ENCODE results near the gene MICAL3.

Gene MICAL3

DNA sequence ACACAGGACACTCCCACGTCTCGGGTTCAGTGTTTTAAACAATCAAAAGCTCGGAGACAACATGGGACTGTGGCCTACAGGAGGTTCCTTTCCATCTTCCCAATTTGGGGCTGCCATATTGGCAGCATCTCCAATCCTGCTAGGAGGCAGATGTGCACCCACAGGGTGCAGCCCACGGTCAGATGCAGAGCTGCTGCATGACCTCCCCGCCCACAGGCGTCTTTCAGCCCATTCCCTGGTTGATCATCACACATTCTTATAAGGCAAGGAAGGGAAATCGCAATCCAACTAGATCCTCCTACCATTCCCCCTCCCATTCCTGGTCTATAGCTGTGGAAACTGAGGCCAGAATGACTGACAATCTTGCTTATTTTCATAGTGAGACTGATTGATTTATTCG is 121.4 kb downstream of the MICAL3 start:
- no peak overlapping the region for H3K4me3 ChIP-seq (replicated peaks; ENCODE audit: low read depth, low read length)
- no peak for DNase-seq (ENCODE audit: low read depth)
- no peak for TF ChIP-seq CTCF (IDR thresholded peaks at IDR 0.05; ENCODE audit: low read length, missing control alignments)

- no peak for DNase-seq (ENCODE audit: low read depth)
- no peak overlapping the region for H3K4me3 ChIP-seq (replicated peaks; ENCODE audit: low read depth, low read length)
- TF ChIP-seq CTCF (IDR thresholded peaks at IDR 0.05; ENCODE audit: low read length, missing control alignments): no peak
Measured at GRCh38 chr22:17898375-17898774, 126.0 kb downstream of the MICAL3 start.

GRCh38 chr22:17897858-17898257 is 126.5 kb downstream of the MICAL3 start:
- no peak overlapping the region for H3K4me3 ChIP-seq (replicated peaks; ENCODE audit: low read depth, low read length)
- DNase-seq (ENCODE audit: low read depth): no peak
- TF ChIP-seq CTCF (IDR thresholded peaks at IDR 0.05; ENCODE audit: low read length, missing control alignments): no peak

DNA sequence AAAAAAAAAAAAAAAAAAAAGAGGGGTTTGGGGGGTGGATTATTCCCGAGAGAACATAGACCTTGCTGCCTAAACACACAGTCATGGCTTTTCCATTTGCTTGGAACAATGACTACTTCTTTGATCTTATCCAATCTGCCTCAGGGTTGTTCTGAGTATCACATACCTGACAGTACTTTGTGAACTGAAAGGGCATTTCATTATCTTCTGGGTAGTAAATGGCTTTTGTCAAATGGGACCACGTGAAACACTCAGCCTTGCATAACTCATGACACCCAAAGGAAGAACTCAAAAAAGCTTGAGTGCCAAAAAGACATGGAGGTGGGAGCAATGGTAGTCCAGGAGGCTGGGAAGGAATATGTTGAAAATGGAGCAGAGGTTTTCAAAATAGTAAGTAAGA is 126.9 kb downstream of the MICAL3 start:
- no peak for TF ChIP-seq CTCF (IDR thresholded peaks at IDR 0.05; ENCODE audit: low read length, missing control alignments)
- H3K4me3 ChIP-seq (replicated peaks; ENCODE audit: low read depth, low read length): no peak overlapping the region
- DNase-seq (ENCODE audit: low read depth): no peak

GRCh38 chr22:17896586-17896985 is 127.8 kb downstream of the MICAL3 start:
- no peak overlapping the region for H3K4me3 ChIP-seq (replicated peaks; ENCODE audit: low read depth, low read length)
- peak; percentile 26 for DNase-seq (ENCODE audit: low read depth)
- peak; percentile 49 for TF ChIP-seq CTCF (IDR thresholded peaks at IDR 0.05; ENCODE audit: low read length, missing control alignments)

- TF ChIP-seq CTCF (IDR thresholded peaks at IDR 0.05; ENCODE audit: low read length, missing control alignments): no peak
- H3K4me3 ChIP-seq (replicated peaks; ENCODE audit: low read depth, low read length): no peak overlapping the region
- no peak for DNase-seq (ENCODE audit: low read depth)
Measured at GRCh38 chr22:17893900-17894535, 130.3 kb downstream of the MICAL3 start.

DNA sequence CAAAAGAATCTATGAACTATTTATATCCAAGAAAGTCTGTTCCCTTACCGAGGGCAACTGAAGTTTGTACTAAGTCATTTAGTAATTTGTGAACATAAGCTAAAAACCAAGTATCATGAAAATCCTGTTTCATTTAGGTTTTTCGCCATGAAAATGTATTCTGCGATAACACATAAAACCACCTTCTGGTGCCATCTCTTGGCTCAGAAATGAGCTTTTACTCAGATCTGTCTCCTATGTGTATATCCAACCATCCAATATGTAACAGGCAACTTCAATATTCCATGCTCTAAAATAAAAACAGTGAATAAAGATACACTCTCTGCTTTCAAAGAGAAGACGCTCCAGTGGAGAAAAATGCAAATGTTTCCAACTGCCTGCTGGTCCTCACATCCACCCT is 132.0 kb downstream of the MICAL3 start:
- TF ChIP-seq CTCF (IDR thresholded peaks at IDR 0.05; ENCODE audit: low read length, missing control alignments): no peak
- no peak for DNase-seq (ENCODE audit: low read depth)

More for the DNA sequence above, 132.0 kb downstream of the MICAL3 start:
- H3K4me3 ChIP-seq (replicated peaks; ENCODE audit: low read depth, low read length): no peak overlapping the region

All from fibroblast of pulmonary artery (primary cell).